GM18951 (cell line): ENCODE measurements around the gene S1PR3.

Experiments used
- POLR2A ChIP-seq: IDR thresholded peaks from 4 replicates; pipeline ENCODE4 v1.6.1; 2011; ENCODE audit warnings: mild to moderate bottlenecking; ENCODE audit not compliant: insufficient read length, insufficient read depth; ENCODE audit errors: extremely low read depth
- in situ Hi-C: fragments of 300-500 bp; cut with MboI; formaldehyde crosslinking; loops from one replicate; pipeline ENCODE4 v1.12.0; 2022; ENCODE audit warnings: low sequenced_read_pairs, mixed read lengths, inconsistent platforms; ENCODE audit not compliant: unreplicated experiment

Gene S1PR3

DNA sequence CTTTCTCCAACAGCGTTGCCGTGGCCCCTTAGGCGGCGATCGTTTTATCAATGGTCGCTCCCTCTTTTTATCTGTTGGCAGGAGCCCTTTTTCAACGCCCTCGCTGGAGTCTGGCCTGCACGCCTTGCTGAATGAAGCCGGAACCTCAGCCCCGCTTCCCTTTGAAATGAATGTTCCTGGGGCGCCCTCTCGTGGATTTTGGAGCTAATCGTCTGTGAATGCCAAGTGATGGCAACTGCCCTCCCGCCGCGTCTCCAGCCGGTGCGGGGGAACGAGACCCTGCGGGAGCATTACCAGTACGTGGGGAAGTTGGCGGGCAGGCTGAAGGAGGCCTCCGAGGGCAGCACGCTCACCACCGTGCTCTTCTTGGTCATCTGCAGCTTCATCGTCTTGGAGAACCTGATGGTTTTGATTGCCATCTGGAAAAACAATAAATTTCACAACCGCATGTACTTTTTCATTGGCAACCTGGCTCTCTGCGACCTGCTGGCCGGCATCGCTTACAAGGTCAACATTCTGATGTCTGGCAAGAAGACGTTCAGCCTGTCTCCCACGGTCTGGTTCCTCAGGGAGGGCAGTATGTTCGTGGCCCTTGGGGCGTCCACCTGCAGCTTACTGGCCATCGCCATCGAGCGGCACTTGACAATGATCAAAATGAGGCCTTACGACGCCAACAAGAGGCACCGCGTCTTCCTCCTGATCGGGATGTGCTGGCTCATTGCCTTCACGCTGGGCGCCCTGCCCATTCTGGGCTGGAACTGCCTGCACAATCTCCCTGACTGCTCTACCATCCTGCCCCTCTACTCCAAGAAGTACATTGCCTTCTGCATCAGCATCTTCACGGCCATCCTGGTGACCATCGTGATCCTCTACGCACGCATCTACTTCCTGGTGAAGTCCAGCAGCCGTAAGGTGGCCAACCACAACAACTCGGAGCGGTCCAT is 10.0 kb downstream of the S1PR3 start:
- in situ Hi-C loops = no loop called here
- no peak for TF ChIP-seq POLR2A

DNA sequence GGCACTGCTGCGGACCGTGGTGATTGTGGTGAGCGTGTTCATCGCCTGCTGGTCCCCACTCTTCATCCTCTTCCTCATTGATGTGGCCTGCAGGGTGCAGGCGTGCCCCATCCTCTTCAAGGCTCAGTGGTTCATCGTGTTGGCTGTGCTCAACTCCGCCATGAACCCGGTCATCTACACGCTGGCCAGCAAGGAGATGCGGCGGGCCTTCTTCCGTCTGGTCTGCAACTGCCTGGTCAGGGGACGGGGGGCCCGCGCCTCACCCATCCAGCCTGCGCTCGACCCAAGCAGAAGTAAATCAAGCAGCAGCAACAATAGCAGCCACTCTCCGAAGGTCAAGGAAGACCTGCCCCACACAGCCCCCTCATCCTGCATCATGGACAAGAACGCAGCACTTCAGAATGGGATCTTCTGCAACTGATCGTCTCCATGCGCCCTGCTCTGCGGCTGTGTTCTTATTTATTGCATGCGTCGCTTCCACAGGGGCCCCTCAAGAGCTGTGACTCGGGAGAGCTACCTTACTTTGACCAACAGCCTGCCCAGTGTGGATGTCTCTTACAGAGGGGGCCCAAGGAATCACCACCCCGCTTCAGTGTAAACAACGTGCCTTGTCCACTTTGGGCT is 10.8 kb downstream of the S1PR3 start:
- TF ChIP-seq POLR2A = no peak
- in situ Hi-C loops = no loop called here

DNA sequence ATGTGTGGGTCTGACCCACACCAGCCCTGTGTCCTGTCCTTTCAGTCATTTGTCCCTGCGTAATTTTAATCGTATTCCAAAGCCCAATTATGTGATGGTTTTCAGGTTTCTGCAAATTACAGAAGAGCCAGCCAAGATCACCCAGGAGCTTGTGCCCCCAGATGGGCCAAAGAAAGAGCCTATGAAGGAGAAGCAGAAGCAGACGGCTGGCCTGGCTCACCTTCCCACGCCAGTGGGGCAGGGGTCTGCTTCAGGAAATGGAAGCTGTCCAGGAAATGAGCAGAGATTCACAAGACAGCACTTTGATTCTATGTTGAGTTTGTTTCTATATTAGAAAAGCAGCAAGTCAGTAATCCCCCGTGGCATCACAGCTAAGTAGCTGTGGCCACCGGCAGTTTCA is 11.7 kb downstream of the S1PR3 start:
- in situ Hi-C loops = no loop called here

DNA sequence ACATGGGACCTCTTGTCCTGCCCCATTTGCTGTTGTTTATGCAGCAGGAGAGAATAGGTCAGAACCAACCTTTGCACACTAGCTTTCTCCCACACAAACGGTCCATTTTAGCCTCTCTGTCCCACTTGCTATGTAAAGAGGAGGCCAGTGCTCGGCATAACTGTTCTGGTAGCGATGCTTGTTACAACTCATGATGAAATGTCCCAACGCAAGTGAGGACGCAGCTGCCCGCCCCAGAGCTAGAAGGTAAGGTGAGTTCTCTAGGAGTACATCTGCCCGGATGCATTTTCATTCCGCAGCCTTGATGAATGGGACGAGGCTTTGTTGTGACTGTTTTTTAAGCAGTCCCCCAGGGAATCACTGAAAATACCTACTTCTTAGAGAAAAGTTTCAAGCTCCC is 14.1 kb downstream of the S1PR3 start:
- no peak for TF ChIP-seq POLR2A
- in situ Hi-C loops = no loop called here

More for the DNA sequence above, 11.7 kb downstream of the S1PR3 start:
- no peak for TF ChIP-seq POLR2A

DNA sequence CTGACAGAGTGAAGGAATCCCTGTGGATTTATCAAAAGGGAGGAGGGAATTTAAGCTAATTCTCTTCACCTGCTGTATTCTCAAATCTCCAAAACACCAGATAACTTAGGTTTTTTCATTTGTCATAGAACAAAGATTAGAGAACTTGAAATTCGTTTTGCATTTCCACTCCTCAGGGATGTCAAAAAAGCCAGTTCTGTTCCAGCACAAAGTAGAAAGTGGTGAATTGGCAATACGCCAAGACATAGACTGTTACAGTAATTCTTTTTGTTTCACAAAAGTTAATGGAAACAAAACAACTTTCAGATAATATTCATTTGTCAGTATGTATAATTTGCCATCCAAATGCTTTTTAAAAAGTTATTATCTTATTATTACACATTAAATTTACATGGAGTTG is 15.0 kb downstream of the S1PR3 start:
- in situ Hi-C loops = no loop called here
- TF ChIP-seq POLR2A = no peak

DNA sequence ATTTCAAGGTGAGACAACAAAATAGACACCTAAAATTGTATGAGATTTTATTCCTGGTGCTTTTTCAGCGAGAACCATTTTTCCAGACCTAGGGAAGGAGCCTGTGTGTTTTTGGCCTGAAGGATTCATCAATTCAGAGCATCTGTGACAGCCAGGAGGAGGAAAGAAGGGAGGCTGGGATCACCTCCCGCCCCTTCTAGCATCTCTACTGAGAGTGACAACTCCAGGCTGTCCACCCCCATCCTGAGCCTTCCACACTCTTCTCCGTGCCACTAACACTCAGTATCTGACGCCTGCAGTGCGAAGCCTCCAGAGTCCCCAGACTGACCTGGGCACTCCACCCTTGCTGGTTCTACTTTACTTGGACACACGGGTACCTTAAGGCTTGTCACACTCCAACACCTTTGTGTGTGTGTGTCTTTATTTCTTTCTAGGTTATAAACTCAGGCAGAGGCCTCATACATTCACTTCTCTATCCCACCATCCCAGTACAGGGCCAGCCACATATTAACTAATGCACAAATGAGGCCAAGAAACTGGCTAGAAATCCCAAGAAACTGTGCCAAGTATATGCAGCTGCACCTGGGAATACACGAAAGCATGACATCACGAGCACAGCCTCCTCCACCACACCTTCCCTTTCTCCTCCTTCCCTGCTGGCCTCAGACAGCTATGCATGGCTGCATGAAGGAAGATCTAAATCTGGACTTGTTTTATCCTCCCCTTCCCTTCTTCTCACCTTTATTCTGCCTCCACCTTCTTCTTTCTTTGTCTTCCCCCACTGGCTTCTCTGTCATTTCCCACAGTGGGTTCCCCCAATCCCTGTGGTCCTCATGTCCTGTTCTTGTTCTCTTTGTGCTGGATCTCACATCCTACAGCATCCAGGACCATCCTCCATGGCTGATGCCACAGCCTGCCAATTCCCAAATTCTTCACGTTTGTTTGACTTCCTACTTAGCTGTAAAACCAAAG is 16.0 kb downstream of the S1PR3 start:
- in situ Hi-C loops = no loop called here
- no peak for TF ChIP-seq POLR2A

DNA sequence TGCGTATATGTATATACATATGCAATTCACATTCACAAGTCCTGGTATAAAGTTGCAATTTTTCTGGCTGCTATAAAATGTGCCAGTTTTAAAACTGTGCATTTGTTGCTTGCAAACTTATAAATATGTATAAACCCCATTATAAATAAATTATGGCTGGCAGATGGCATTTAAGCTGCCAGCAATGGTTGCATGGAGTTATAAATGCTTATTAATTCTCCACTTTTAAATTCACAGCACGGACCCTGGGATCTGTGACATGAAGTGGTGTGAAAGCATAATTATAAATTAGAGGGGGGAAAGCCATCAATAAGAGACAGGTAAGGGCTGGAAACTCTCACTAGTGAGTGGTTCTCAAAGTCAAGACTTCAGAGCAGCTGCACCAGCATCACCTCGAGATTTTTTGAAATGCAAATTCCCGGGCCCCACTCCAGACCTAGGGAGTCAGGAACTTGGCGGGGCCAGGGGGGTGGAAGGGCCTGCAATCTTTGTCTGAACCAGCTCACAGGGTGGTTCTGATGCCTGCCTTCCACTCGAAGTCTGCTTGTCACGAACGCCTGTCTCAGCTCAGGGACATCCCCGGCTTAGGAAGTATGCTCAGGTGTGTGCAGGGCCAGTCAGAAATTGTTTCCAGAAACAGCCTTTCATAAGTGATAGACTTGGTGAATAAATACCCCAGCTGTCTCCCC is 16.9 kb downstream of the S1PR3 start:
- in situ Hi-C loops = no loop called here
- TF ChIP-seq POLR2A = no peak

DNA sequence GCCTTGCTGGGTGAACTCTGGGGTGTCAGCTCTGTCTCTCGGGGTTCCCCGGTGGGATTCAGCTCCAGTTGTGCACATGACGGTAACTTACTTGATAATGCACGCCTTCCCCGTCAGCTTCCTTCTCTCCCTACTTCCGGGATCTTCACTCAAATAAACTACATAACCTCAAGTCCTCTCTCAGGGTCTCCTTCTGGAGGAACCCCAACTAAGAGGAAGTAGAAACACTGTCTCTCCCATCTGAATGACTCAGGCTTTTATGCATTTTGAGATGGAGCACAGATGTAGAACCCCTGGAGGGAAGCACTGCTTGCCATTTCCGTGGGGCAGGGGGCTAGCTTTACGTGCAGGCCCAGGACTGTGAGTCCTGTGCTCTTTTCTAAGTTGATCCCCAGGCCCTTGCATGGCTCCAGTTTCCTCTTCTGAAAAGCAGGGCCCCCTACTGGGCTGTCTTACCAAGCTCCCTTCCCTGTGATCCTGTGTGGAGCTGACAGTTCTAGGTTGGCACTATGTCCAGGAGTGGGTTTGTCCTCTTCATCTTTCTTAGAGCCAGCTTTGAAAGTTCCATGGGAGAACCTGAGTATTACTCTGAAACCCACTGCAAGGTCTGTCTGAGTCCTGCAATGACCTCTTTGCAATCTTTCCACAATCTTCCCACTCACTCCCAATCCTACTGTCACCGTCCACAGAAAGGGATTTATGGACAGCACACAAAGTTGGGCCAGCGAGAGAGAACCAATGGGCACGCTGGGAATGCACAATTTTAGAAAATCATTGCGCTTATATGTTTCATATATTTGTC is 17.7 kb downstream of the S1PR3 start:
- no peak for TF ChIP-seq POLR2A
- in situ Hi-C loops = no loop called here

DNA sequence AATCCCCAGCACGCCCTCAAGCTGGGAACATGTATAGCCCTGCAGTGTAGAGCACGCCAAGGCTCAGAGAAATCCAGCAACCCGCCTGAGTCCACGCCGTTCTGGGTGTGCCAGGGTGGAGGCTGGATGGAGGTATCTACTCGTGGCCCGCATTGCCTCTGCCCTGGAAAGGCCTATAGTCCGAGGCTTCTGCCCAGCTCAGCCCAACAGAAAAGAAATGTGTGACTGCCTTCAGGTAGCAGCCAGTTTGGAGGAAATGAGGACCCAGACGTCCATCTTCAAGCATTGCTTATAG is 18.2 kb downstream of the S1PR3 start:
- TF ChIP-seq POLR2A = no peak
- in situ Hi-C loops = no loop called here

DNA sequence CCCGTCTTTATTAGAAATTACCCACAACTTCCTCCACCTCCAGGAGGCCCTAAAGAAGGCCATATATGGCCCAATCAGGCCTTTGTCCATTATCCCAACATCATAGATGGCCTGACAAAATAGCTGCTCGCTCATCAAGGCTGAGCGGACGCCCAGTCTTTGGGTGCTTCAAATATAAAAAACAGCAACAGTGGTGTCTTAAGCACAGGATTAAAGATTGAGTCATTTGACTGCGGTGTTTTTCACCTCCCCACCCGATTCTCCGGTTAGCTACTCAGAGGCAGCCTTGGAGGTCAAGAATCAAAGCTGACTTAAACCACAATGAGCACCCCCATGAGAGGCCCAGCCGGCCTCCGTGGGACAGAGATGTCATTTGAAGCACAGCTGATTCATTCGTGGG is 18.8 kb downstream of the S1PR3 start:
- in situ Hi-C loops = no loop called here
- TF ChIP-seq POLR2A = no peak

DNA sequence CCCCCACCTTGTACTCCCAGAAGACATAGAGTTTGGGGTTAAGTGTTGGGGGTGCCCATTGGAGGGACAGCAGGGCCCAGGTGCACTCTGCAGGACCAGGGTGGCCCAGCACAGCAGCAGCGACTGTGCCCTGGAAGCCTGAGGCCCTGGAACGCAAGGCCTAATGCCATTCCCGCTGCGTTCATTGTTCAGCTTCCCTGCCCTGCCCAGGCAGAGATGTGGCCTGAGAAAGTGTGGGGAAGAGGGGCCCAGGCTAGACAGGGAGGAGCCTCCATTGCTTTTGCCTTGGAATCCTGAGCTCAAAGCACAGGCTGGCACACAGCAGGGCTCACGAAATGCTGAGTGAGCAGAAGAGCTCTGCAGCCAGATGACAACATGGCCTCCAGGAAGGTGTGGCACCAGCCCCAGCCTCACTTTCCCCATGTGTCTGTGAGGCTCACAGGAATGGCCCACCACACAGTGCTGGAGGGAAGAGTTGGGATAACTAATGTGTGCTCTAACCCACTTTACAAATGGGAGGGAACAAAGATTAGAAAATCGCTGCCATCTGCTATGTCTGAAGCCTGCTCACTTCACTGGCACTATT is 19.4 kb downstream of the S1PR3 start:
- in situ Hi-C loops = no loop called here
- TF ChIP-seq POLR2A = no peak

DNA sequence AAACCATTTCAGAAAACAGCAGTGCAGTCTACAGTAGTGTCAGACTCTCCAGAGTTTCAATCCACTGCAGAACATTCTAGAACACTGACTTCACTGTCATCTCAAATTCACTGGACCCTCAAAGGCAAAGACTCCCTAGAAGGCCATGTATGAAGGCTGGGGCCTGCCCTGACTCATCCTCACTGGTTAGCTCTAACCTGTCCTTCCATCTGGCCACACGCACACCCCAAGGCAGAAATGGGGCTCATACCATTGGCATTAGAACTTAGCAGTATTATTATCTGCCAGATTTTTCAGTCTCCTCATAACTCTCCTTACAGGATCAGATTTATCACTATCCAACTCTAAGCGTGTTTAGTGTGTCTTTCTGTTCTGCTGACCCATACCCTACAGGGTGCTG is 20.4 kb downstream of the S1PR3 start:
- in situ Hi-C loops = no loop called here
- TF ChIP-seq POLR2A = no peak
